K562 (cell line): Measurements from ENCODE around the gene TOMT. TPM values are rescaled to one million over a fixed set of nuclear protein-coding genes. Genes with fewer than 3 reads are reported as not detected.

Experiments
- CSDE1 ChIP-seq, 2 experiments: fragments of 450-650 bp; IDR thresholded peaks; 2 replicates each; pipeline ENCODE4 v1.6.1; 2016; ENCODE audit warnings: mild to moderate bottlenecking in 1 of 2
- ESRRA ChIP-seq: fragments of 450-650 bp; IDR thresholded peaks from 2 replicates; pipeline ENCODE4 v1.6.1; 2014; ENCODE audit warnings: low read depth, mild to moderate bottlenecking, moderate library complexity, borderline replicate concordance
- GTF2F1 ChIP-seq: IDR thresholded peaks from 2 replicates; pipeline ENCODE4 v1.6.1; 2011; ENCODE audit warnings: low read depth, low read length, improper control_type of control experiment
- JUND ChIP-seq, 2 experiments: IDR thresholded peaks; 2 replicates in 1 of 2; 3 replicates in 1 of 2; pipeline ENCODE4 v1.6.1; 2011; ENCODE audit warnings: borderline replicate concordance in 2 of 2, low read depth in 2 of 2, low read length in 2 of 2, improper control_type of control experiment in 1 of 2, missing biosample characterization in 1 of 2, missing genetic modification characterization in 1 of 2, missing genetic modification reagents in 1 of 2
- MLLT1 ChIP-seq, 2 experiments: fragments of 450-650 bp; IDR thresholded peaks; 2 replicates each; pipeline ENCODE4 v1.6.1; 2016
- NCOA2 ChIP-seq, 2 experiments: fragments of 450-650 bp; IDR thresholded peaks; 2 replicates each; pipeline ENCODE4 v1.6.1; 2018; ENCODE audit warnings: mild to moderate bottlenecking in 2 of 2, moderate library complexity in 1 of 2; ENCODE audit not compliant: partially characterized antibody in 2 of 2
- PHB ChIP-seq: fragments of 250-450 bp; sonication (Bioruptor Pico); IDR thresholded peaks from 2 replicates; pipeline ENCODE4 v1.5.0; 2021
- TAF15 ChIP-seq: fragments of 200-400 bp; formaldehyde crosslinking; IDR thresholded peaks from 2 replicates; pipeline ENCODE4 v1.6.1; 2017; ENCODE audit warnings: mild to moderate bottlenecking, low read depth, low read length, moderate library complexity
- TARDBP ChIP-seq: fragments of 450-650 bp; IDR thresholded peaks from 2 replicates; pipeline ENCODE4 v1.6.1; 2016
- ZNF12 ChIP-seq: sonication (generic); formaldehyde crosslinking; IDR thresholded peaks from 2 replicates; pipeline ENCODE4 v1.4.0; 2020; ENCODE audit warnings: mild to moderate bottlenecking, missing genetic modification reagents
- ZNF232 ChIP-seq: sonication (generic); formaldehyde crosslinking; IDR thresholded peaks from 2 replicates; pipeline ENCODE4 v1.8.0; 2022; ENCODE audit warnings: mild to moderate bottlenecking, missing genetic modification reagents
- ZNF3 ChIP-seq: fragments of 250-450 bp; sonication (Bioruptor Pico); IDR thresholded peaks from 2 replicates; pipeline ENCODE4 v1.5.0; 2021; ENCODE audit warnings: mild to moderate bottlenecking, moderate library complexity
- ZZZ3 ChIP-seq: fragments of 450-650 bp; IDR thresholded peaks from 2 replicates; pipeline ENCODE4 v1.6.1; 2016; ENCODE audit warnings: antibody characterized with exemption, mild to moderate bottlenecking, moderate library complexity
- polyA plus RNA-seq, 8 experiments: library from polyadenylated mRNA; depleted of rRNA in 4 of 8; stranded (reverse) in 5 of 8; unstranded in 3 of 8; fragments of >200 nt; fragmentation: Nextera tagmentation in 2 of 8; fragmentation: Illumina TruSeq in 1 of 8; extraction: Ambion mirVana in 2 of 8; extraction: Trizol in 1 of 8; gene quantifications; 2 replicates each; pipeline versions ENCODE4 v1.2.1 to v1.2.3, GENCODE V29; 2011 to 2014; ENCODE audit warnings: inconsistent platforms in 1 of 8, missing spikeins in 1 of 8
- total RNA-seq, 7 experiments: library from RNA; depleted of rRNA in 6 of 7; stranded (reverse); fragments of >200 nt in 6 of 7; fragmentation: Illumina TruSeq in 2 of 7; extraction: Trizol in 2 of 7; gene quantifications; 2 replicates each; pipeline versions ENCODE4 v1.2.1 to v1.2.3, GENCODE V29; 2011 to 2021; ENCODE audit warnings: low replicate concordance in 1 of 7

The TOMT gene
- total and polyA plus RNA-seq, 9 of the 15 experiments (the other 6 are each of a cell fraction or from before 2014, with no cell fraction given): not detected

GRCh38 chr11:72123117-72123653, 17.5 kb downstream of the TOMT start (continued):
- 0 out of 2 replicates have a peak, but pooled peaks have one; percentile 72 for TF ChIP-seq ZNF12 (CRISPR knock-in tag)
- TF ChIP-seq MLLT1 (IDR thresholded peaks at IDR 0.05): no peak
- TF ChIP-seq CSDE1 (IDR thresholded peaks at IDR 0.05): no peak
- no peak for TF ChIP-seq GTF2F1
- TF ChIP-seq PHB: no peak
- TF ChIP-seq NCOA2 (IDR thresholded peaks at IDR 0.05; ENCODE audit: partially characterized antibody in 2 of 2): no peak
- no peak for TF ChIP-seq TARDBP
- TF ChIP-seq ZZZ3: no peak
- no peak for TF ChIP-seq TAF15
- TF ChIP-seq ZNF3 (CRISPR knock-in tag): no peak
- TF ChIP-seq ESRRA: peak; percentile 18; the same call in 1 of the 2 replicates
- TF ChIP-seq ZNF232: no peak
- no peak for TF ChIP-seq JUND (IDR thresholded peaks at IDR 0.05; ENCODE audit: borderline replicate concordance, low read depth, low read length)
- TF ChIP-seq JUND (tag; IDR thresholded peaks at IDR 0.05; ENCODE audit: borderline replicate concordance, low read depth, low read length): no peak
